GM18867 (cell line): ENCODE results near the gene SLC1A2.

Source experiments
- ATAC-seq: cut with Tn5 transposase; IDR thresholded peaks from one replicate; pipeline ENCODE4 v1.9.1; 2021; ENCODE audit warnings: mild to moderate bottlenecking, moderate library complexity; ENCODE audit not compliant: unreplicated experiment

The SLC1A2 gene

GRCh38 chr11:35330156-35330889, 89.0 kb downstream of the SLC1A2 start:
- ATAC-seq, result no peak

GRCh38 chr11:35327829-35328228, 91.5 kb downstream of the SLC1A2 start:
- no peak for ATAC-seq

GRCh38 chr11:35326266-35326879, 93.0 kb downstream of the SLC1A2 start:
- ATAC-seq, result no peak

- no peak for ATAC-seq
Measured at GRCh38 chr11:35324981-35325380, 94.4 kb downstream of the SLC1A2 start.

GRCh38 chr11:35324183-35324886, 95.0 kb downstream of the SLC1A2 start:
- no peak for ATAC-seq

GRCh38 chr11:35323076-35323868, 96.1 kb downstream of the SLC1A2 start:
- ATAC-seq, result no peak

- ATAC-seq, result no peak
Measured at GRCh38 chr11:35322318-35322979, 96.9 kb downstream of the SLC1A2 start.

GRCh38 chr11:35321532-35322317, 97.6 kb downstream of the SLC1A2 start:
- no peak for ATAC-seq

- ATAC-seq, result no peak
Measured at GRCh38 chr11:35321111-35321510, 98.2 kb downstream of the SLC1A2 start.

GRCh38 chr11:35318977-35319925, 100.1 kb downstream of the SLC1A2 start:
- ATAC-seq, result no peak

- ATAC-seq, result no peak
Measured at GRCh38 chr11:35318309-35318708, 101.0 kb downstream of the SLC1A2 start.

GRCh38 chr11:35317253-35317652, 102.1 kb downstream of the SLC1A2 start:
- no peak for ATAC-seq

- ATAC-seq, result no peak
Measured at GRCh38 chr11:35316161-35316560, 103.2 kb downstream of the SLC1A2 start.

- ATAC-seq, result peak; percentile 20
Measured at GRCh38 chr11:35313760-35314153, 105.6 kb downstream of the SLC1A2 start.

GRCh38 chr11:35313066-35313759, 106.1 kb downstream of the SLC1A2 start:
- ATAC-seq, result peak; percentile 79

GRCh38 chr11:35311331-35311730, 108.0 kb downstream of the SLC1A2 start:
- no peak for ATAC-seq

- ATAC-seq, result no peak
Measured at GRCh38 chr11:35308157-35308556, 111.2 kb downstream of the SLC1A2 start.

- ATAC-seq, result no peak
Measured at GRCh38 chr11:35307221-35307621, 112.1 kb downstream of the SLC1A2 start.
